Breast epithelium (tissue), 3 donors: Measurements from ENCODE around the gene MRPL33.

ENCODE experiments used
- CTCF ChIP-seq, 3 donors: fragments of 450-650 bp; IDR thresholded peaks; one replicate each; pipeline ENCODE4 v1.5.1; 2016 to 2017; ENCODE audit warnings: antibody characterized with exemption in 3 of 3, mild to moderate bottlenecking in 3 of 3, moderate library complexity in 3 of 3
- POLR2A ChIP-seq: fragments of 450-650 bp; IDR thresholded peaks from one replicate; pipeline ENCODE4 v1.6.1; 2016; ENCODE audit warnings: antibody characterized with exemption, mild to moderate bottlenecking, moderate library complexity

GRCh38 chr2:27762951-27763906, 8.3 kb upstream of the MRPL33 start:
- no peak for TF ChIP-seq CTCF (IDR thresholded peaks at IDR 0.05)
- TF ChIP-seq POLR2A = no peak
